NCI-H526 (cell line): ENCODE data around the gene UMAD1.

Experiments
- DNase-seq, 2 experiments: peaks; one replicate each; lab custom pipeline; 2025; lab: John Stamatoyannopoulos, UW

Gene UMAD1

DNA sequence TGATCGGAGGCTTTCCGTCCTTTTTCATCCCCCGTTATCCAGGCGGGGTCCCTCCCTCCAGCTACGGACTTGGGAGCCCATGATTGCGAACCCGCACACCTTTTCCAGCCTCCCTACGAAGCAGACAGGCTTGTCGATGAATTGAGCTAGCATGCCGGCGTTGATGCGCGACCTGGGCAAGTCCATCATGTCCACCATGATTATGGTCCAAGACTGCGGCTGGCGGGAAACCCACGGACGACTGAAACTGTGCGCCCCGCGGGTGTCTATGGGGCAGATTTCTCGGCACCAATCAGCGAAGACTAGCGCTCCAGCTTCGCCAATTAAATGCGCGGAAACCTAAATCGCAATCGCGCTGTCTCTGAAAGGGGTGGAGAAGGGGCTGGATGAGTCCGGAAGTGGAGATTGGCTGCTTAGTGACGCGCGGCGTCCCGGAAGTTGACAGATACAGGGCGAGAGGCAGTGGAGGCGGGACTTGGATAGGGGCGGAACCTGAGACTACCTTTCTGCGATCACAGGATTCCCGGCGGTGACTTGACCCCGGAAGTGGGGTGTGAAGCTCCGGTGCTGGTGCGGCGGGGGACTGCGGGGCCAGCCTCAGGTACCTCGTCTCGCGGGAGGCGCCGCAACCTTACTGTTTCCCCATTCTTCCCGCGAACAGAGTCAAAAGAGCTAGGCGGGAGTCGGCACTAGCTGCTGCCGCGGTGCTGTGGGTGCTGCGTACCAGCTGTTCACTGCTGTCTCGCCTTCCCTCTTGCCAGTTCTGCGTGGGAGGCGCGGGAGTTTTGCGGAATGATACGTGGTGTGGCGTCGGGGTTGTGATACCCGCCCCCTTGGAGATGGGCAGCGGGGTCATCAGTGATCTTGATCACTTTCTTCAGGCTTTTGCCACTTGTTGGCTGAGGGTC, at the start of gene UMAD1:
TSS of gene UMAD1 (plus strand) at position 532 of the 908 bp plus-strand sequence. CDS start 32,620 bp downstream, outside the sequence.
- DNase-seq = peak; percentile 99

DNA sequence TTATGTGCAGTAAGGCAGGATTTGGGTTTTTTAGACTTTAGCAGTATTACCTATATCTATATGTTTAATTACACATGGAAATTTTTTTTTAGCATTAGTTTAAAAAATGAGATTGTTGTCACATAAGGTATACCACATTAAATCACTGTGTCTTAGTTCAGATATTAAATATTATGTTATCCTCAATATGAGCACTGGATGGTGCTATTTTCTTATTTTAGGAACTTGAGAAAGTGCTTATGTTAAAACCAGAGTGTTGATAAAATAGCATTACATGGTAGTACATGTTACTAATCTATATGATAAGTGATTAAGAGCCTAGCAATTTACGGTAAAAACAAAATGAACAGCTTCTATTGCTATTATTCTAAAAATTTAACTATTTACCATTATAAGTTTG, 45.1 kb upstream of the UMAD1 start:
- DNase-seq = peak in 1 of 2 experiments; percentile 63

DNA sequence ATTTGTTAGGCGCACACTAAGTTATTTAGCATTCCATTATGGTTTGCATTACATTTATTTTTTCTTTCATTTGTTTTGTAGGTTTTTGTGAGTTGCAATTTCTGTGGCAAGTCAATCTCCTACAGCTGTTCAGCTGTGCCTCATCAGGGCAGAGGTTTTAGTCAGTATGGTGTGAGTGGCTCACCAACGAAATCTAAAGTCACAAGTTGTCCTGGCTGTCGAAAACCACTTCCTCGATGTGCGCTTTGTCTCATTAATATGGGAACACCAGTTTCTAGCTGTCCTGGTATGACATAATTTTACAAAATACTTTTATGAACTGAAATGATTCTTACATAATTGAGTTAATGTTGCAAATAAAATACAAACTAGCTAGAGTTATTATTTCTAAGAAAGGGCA, 44.4 kb upstream of the UMAD1 start:
- DNase-seq = no peak

DNA sequence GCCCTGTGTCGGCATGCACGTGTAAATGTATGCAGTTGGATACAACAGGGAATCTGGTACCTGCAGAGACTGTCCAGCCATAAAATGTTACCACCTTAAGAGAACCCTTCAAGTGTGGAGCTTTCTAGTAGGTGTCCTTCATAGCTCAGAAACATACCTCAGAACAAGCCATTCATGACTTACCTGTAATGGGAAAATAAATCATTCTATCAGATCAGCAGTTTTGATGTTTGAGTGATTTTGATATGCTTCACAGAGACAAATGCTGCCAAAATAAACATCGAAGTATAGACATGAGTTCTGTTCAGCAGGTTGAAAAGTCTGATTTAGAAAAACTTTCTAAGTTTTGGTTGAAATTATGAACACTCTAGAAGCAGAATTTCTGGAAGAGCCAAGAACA, 33.5 kb upstream of the UMAD1 start:
- DNase-seq = no peak

DNA sequence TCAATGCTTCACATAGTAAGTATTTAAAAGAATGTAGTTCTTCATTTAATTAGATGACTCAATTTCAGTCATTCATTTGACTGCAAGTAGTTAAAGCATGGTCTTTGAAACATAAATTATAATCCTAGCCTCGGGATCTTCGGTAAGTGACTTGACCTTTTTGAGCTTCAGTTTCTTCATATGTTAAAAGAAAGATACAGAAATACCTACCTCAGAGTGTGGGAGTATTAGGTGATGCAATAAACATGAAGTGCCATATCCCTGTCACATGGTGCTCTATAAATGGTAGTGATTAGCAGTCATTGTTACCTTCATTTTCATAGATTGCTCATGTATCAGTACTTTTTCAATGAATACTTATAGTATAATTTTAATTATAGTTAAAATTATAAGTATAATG, 31.2 kb upstream of the UMAD1 start:
- DNase-seq = no peak

DNA sequence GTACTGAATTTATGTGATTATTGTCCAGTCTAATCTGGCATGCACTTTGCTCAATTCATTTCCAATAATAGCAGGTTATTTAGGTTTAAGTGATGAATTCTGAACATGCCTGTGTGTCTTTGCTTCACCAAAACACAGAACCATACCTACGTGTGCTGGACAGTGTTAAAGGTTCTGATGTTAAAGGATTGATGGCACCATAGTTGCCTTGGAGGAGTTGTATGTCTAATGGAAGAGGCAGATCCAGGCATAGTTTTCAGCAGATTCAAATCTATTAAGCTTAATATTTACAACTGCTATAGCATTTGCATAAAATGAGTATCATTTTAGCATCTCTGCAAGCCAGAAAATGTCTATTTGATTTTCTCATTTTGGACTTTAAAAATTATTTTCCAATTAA, 28.0 kb upstream of the UMAD1 start:
- DNase-seq = no peak

DNA sequence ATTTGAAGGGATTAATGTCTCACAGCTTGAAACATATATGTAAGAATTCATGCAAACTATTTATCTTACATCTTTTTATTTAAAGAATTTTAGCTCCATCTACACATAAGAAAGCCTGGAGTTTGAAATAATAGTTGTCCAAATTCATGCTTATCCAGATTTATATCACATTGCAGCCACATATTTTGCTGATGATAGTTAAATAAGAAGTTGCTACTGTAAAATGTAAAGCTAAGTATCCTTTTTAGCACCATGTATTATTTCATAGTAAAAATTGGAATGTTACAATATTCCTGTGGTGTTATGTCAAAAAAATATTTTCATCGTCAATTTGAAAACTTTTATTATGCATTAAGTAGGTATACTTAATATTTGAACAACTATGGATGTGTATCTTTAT, 27.3 kb upstream of the UMAD1 start:
- DNase-seq = no peak

DNA sequence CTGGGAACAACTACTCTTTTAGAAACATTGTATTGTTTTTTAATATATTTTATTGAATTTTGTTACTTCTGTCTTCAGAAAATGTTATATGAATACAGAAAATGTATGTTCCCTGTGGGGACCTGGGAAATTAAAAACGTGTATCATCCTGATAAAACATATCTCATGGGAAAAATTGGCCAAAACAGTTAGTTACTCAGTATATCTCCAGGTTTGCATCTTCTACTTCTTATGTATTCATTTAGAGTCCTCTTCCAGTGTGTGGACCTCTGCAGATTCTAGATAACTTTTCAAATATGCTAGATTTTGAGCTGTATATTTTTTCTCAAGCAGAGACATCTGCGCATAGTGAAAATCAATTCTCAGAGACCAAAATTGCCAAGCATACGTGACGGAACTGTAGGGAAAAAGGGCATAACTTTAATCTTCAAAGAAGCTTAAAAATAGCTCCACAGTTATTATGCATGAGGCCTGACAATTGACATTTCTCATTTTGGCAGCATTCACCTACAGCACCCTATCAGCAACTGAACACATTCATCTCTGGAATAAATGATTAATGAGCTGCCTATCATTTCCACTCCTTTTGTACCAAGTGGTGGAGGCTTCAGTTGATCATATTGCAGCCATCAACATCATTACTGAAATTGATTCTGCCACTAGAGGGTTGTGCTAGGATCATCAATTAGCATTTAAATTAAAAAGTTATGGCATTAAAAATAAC, 26.4 kb upstream of the UMAD1 start:
- DNase-seq = no peak

DNA sequence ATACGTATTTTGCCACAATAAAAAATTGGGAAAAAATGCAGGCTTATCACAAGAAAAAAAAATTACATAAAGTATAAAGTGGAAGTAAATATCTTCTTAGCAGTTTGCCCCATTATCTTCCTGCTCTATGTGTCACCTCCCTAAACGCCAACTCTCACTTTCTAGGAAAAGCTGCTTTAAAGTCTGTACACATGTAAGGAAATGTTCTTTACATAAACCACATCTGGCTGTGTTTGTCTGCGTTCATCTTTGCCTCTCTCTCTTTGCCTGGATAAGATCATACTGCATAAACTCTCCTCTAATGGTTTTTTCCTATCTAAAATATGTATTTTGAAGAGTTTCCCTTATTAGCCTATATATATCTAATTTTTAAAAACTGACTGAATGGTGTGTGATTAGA, 23.0 kb upstream of the UMAD1 start:
- DNase-seq = no peak

DNA sequence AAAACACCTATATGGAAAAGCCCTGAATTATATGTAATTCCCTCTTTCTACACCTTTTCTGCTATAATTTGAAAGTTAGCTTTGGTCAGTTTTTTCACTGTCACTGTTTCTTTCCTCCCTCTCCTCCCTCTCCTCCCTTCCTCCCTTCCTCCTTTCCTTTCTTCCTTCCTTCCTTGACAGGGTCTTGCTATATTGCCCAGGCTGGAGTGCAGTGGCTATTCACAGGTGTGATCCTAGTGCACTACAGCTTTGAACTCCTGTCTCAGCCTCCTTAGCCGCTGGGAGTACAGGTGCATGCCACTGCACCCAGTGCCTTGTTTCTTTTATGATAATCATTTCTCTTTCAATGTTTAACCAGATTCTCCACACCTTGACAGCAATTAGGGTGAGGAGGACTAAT, 22.1 kb upstream of the UMAD1 start:
- no peak for DNase-seq

DNA sequence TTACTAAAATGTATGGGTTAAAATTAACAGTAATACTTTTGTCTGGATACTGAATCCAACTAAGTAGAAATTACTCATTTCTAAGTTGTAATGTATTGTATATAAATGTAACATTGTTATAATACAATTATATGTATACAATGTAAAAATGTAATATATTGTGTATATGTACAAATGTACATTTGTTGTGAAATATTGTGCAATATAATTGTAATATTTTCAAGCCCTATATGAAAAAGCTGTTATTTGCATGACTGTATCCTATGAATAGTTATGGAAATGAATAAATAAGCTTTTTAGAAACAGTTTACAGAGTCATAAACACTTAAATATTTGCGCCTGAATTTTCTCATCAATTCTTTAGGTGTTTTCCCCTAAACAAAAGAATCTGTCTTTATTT, 20.3 kb upstream of the UMAD1 start:
- DNase-seq = no peak

DNA sequence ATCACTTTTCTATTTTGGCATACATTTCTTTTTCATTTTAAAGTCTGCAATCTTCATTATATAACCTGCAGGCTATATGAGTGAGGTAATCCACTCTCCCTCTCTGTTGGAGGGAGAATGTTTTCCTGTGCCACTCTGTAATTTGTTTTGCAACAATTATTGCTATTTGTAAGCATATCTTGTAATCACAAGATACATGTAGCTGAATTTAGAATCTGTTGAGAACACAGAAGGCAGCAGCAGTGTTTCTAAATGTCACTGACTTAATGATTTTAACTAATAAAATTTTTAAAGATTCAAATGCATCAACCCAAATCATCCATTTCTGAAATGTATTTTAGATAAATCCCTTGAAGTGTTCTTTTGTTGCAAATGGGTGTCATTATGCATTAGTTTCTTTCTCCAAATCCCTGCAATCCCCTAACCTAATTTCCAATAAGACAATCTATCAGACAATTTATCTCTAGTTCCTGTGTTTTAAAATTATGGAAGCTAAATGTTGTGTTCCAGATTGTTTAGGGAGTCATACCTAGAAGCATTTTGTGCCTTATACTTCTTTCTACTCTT, 19.8 kb upstream of the UMAD1 start:
- DNase-seq = no peak

DNA sequence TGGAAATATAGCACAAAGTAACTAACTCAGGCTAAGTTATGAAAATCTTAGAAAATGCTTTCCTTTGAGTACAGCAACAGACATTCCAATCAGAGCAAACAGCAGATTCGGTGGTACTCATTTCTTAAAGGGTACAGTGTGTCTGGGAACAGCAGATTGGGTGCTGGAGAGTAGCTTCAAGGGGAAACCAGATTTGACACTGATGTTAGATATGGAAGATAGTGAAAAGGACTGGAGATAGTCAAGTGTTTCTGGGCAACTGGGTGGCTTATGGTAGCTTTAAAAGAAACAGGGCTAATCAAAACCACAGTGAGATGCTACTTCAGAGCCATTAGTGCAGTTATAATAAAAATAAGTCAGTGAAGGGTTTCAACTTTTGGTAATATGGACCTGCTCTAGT, 12.1 kb upstream of the UMAD1 start:
- no peak for DNase-seq

DNA sequence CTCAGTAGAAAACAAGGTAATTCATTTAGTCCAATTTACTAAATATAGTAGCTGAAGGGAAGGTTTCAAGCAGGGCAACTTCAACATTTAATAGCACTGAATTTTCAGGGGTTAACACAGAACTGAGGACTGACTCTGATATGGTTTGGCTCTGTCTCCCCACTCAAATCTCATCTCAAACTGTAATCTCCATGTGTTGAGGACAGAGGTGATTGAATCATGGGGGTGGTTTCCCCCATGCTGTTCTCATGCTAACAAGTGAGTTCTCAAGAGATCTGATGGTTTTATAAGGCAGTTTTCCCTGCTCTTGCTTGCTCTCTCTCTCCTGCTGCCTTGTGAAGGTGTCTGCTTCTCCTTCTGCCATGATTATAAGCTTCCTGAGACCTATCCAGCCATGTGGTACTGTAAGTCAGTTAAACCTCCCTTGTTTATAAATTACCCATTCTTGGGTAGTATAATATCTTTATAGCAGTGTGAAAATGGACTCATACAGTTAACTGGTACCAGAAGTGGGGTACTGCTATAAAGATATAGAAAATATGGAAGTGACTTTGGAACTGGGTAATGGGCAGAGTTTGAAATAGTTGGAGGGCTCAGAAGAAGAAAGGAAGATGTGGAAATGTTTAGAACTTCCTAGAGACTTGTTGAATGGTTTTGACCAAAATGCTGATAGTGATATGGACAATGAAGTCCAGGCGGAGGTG, 9.8 kb upstream of the UMAD1 start:
- no peak for DNase-seq

DNA sequence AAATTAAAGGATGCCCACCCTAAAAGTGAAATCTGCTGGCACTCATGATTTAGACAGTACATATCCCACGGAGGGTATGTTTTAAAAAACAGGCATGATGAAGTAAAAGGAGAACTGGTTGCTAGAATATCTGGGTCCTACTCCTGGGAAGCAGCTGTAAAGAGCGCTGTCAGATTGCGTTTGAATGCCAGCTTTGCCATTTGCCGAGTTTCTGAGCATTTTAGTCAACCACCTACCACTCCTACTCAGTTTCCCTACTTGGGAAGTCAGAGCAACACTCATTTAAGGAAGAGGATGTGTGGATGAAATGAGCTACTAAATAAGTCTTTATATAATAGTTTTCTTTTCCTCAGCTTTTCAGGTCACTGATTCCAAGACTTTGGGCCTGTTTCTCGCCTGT, 1.1 kb upstream of the UMAD1 start:
- no peak for DNase-seq

DNA sequence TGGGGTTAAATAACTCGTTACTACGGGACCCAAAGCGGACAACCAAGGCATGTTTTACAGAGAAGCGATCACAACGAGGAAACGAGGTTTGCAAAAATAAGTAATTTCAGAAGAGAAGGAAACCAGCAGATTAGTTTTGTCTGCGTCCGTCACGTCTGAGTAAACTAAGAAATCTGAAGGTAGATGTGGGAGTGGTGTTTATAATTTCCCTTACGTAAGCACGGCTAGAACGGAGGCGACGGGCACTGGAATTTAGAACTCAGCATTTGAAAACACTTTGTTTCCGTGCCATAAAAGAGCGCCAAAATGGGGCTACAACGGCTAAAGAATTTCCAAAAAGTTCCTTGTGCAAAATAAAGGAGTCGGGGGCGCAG, 718 bp upstream of the UMAD1 start:
- peak in 1 of 2 experiments; percentile 53 for DNase-seq

DNA sequence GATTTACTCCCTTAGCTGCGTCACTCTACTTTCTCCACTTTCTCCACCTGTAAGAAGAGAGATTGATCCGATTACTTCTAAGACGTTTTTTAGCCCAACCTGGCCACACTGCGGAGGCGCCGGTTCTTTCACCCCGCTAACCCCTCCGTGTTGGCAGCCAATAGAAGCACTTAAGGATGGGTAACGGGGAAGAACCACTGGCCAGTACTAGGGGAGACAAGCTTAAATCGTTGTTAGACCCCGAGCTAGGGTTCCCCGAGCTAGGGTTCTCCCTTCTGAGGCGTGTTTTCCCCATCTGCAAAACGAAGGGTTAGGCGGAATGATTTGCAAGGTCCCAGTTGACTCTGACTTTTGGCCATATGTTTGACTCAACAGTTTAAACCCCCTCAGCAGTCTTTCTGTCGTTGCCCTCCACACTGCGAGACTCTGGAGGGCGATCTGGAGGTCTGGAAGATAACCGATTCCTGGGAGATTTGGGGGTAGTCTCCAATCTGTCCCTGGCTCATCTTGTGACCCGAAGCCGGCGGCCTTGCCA, 644 bp downstream of the UMAD1 start:
- peak in 1 of 2 experiments; percentile 56 for DNase-seq

DNA sequence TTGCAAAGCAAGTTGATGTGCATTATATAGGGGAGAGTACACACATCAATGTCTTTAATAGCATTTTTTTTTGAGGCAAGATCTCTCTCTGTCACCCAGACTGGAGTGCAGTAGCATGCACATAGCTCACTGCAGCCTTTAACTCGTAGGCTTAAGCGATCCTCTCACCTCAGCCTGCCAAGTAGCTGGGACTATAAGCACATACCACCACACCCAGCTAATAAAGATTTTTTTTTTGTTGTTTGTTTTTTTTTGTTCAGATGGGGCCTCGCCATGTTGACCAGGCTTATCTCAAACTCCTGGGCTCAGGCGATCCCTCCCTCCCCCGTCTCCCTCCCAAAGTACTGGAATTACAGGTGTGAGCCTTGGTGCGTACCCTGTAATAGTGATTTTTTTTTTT, 1.5 kb downstream of the UMAD1 start:
- DNase-seq = no peak

DNA sequence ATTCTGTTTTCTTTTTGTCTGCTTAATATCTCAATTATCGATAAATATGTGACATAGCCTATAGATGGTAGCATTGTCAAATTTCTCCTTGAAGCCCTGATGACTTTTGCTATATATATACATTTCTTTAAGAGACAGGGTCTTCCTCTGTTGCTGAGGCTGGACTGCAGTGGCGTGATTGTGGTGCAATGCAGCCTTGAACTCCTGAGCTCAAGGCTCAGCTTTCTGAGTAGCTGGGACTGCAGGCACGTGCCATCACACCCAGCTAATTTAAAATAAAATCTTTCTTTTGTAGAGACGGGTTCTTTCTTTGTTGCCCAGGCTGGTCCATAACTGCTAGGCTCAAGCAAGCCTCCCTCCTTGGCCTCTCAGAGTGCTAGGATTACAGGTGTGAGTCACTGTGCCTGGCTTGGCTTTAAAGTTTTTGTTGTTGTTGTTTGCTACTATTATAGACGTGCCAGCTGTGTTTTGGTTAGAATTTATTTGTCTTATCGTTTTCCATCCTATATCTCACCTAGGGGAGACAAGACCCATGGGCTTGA, 7.0 kb downstream of the UMAD1 start:
- DNase-seq = no peak

DNA sequence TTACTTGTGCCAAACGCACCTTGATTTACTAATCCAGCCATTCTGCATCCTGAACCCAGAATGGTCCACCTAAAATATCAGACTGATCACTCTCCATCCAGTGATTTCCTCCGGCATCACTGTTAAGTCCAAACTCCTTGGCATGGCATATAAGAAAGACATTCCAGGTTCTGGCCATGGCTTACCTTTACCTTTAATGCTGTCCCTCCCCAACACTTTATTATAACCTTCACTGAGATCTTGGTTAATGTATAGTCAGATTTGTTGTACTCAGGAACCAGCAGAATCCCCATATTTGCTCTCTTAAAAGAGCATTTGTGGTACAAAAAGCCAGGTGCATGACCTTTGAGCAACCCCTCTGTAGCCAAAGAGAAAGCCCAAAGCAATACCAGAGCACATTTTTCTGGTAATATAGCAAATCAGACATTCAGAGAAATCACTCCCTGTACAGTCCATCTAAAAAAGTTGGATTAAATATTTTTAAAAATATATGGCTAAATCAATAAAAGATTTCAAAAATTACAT, 10.2 kb downstream of the UMAD1 start:
- DNase-seq = no peak

DNA sequence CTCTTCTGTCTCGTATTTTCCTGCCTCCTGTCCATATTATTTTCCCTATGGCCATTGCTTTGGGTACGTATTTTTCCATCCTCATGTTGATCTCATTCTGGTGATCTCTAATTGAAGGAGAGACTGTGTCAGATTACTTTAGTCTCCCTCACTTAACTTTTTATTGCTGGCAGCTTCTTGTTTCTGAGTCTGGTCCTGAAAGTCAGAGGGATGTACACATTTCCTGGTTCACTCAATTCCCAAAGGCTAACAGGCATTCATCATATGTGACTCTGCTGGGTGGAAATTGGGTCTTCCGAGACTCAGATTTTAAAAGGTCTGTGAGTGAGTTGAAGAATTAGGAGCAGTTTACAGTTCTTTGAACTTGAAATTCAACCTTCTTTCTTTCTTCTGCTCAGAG, 10.9 kb downstream of the UMAD1 start:
- no peak for DNase-seq
